Calu3 (cell line): ENCODE results near the gene COL21A1. TPM values are rescaled to one million over a fixed set of nuclear protein-coding genes. Genes with fewer than 3 reads are reported as not detected.
"Not testable (repeated sequence)": the region's sequence is repeated elsewhere in the genome, so short reads cannot be mapped to it uniquely, and the experiment has no call there.

ENCODE experiments used
- BruUV-seq: library from RNA; stranded (reverse); fragments of 400-500 nt; replicated peaks from 2 replicates; lab custom pipeline; 2021; lab: Mats Ljungman, UMichigan
- CTCF ChIA-PET: fragments of 300-600 bp; sonication (Branson Sonifier 250); formaldehyde crosslinking; loops from one replicate; lab custom pipeline; 2022; ENCODE audit warnings: antibody characterized with exemption; lab: Charles Lee
- DNase-seq: peaks from one replicate; pipeline ENCODE4 v3.0.0; 2022
- H3K27ac Mint-ChIP-seq: one replicate; pipeline ENCODE4 v1.8.0; 2022; ENCODE audit warnings: mixed read lengths; ENCODE audit not compliant: unreplicated experiment
- H3K27me3 Mint-ChIP-seq: one replicate; pipeline ENCODE4 v1.8.0; 2022; ENCODE audit warnings: mixed read lengths; ENCODE audit not compliant: unreplicated experiment
- H3K36me3 Mint-ChIP-seq: one replicate; pipeline ENCODE4 v1.8.0; 2022; ENCODE audit warnings: mild to moderate bottlenecking, moderate library complexity, mixed read lengths; ENCODE audit not compliant: insufficient read depth, unreplicated experiment
- H3K4me1 Mint-ChIP-seq: one replicate; pipeline ENCODE4 v1.8.0; 2022; ENCODE audit warnings: mild to moderate bottlenecking, low read depth, mixed read lengths; ENCODE audit not compliant: unreplicated experiment
- H3K4me3 Mint-ChIP-seq: one replicate; pipeline ENCODE4 v1.8.0; 2022; ENCODE audit warnings: mild to moderate bottlenecking, low read depth, moderate library complexity, mixed read lengths; ENCODE audit not compliant: unreplicated experiment
- H3K9me3 Mint-ChIP-seq: one replicate; pipeline ENCODE4 v1.8.0; 2022; ENCODE audit warnings: low read depth, mixed read lengths; ENCODE audit not compliant: unreplicated experiment
- CTCF ChIP-seq: fragments of 200-600 bp; IDR thresholded peaks from one replicate; pipeline ENCODE4 v1.8.0; 2022; ENCODE audit warnings: antibody characterized with exemption; ENCODE audit not compliant: unreplicated experiment
- intact Hi-C: fragments of 100-400 bp; cut with micrococcal nuclease; formaldehyde crosslinking; loops from one replicate; pipeline ENCODE4 v1.10.0; 2022; ENCODE audit not compliant: unreplicated experiment
- total RNA-seq: library from RNA; stranded (reverse); gene quantifications from 2 replicates; pipeline ENCODE4 v1.2.3, GENCODE V29; 2022

Gene COL21A1
- total RNA-seq, 1 experiment from 2014 or later: 1.8 TPM

- Mint-ChIP-seq H3K4me1 (no peaks in the 10 kb centered on the region), H3K27ac (no peak overlapping the region), H3K9me3 (peaks cover 11% of the 10 kb centered on the region), H3K4me3 (no peak overlapping the region), H3K27me3 (no peaks in the 10 kb centered on the region), H3K36me3 (no peaks in the 10 kb centered on the region)
- TF ChIP-seq CTCF: no peak
- intact Hi-C loops: no loop called here
- BruUV-seq: no TSS peak
- DNase-seq: no peak
- CTCF ChIA-PET: no interaction called here
These were observed 18.6 kb upstream of the COL21A1 start for GRCh38 chr6:56266011-56266410.

DNA sequence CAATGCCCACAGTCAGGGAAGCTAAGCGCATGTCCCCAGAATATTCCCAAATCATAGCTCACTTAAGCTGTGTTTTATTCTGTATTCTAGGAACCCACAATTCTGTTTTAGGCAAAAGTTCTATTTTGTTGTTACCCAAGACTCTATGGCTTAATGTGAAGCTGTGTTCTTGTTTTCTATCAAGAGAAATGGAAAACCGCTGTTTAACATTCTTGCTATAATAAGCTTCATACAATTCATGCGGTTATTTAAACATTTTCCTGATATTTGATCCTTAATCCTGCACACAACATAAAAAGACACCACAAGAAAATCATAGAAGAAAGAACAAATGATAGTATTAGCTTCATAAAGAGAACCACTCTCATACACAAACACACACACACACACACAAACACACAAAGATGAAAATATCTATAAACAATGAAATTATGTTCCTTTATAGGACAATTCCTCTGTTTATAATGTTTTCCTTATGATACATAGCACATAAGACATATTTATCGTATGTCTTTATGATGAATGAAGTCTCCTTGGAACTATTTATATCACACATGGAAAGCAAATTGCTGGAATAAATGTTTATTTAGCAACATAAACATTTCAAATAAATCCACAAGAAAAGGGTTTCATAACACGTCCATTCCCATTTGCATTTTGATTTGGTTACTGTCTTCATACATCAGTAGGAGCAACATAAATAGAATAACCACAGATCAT is 16.4 kb upstream of the COL21A1 start:
- CTCF ChIA-PET: interaction anchor here (0.7 kb wide), 1 partner anchor 13 kb away, joined by 3 read pairs; no protein-coding TSS in a partner anchor
- Mint-ChIP-seq H3K27me3 (no peaks in the 10 kb centered on the region), H3K4me3 (no peak overlapping the region), H3K4me1 (peaks cover 17% of the 10 kb centered on the region), H3K27ac (no peak overlapping the region), H3K9me3 (peaks cover 5% of the 10 kb centered on the region), H3K36me3 (no peaks in the 10 kb centered on the region)
- DNase-seq: no peak
- intact Hi-C loops: no loop called here
- TF ChIP-seq CTCF: no peak
- BruUV-seq: no TSS peak

- H3K4me3 Mint-ChIP-seq, H3K36me3 Mint-ChIP-seq, H3K27me3 Mint-ChIP-seq, BruUV-seq, H3K27ac Mint-ChIP-seq, DNase-seq, H3K9me3 Mint-ChIP-seq, intact Hi-C loops: not testable (repeated sequence)
- H3K4me1 Mint-ChIP-seq: peaks cover 25% of the 10 kb centered on the region
- CTCF ChIA-PET: interaction anchor here (0.7 to 1.0 kb wide), 2 partner anchors 13 to 31 kb away, joined by 3 read pairs; partner anchors contain the start of gene COL21A1
These were observed 13.2 kb upstream of the COL21A1 start for GRCh38 chr6:56260593-56260992.

DNA sequence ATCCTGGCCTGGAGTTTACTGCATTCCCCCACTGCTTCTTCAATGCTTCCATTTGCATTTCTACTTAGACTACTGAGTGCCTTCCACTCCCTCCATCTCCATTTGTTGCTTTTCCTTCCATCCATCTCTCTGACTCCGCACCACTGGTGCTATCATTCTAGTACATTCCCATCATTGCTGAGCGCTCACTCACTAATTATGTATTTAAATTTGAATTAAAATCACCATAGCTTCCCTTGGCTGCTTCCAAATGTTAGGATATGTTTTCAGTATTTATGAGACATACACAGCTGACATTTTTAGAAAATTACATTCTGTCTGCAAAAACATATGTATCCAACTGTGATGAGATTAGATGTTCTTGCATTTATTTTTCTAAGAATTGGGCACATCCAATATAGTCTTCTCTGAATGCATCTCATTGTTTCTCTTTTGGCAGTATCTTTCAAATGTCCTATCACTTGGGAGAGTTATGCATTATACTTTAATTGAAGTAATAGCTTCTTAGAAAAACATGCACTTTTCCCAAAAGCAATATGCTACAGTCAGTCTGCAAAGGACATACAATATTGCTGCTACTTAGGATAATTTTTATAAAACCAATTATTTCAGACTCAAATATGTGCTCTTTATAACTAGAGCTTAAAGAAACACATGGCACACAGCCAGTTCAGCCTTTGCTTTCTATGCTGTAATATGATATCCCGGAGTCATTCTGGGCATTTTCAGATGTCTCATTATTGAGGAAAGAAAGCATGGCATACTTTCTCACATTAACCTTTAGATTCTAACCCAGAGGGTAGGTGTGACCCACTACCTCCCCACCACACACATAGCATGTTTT is 12.1 kb upstream of the COL21A1 start:
- Mint-ChIP-seq H3K4me3 (no peak overlapping the region), H3K36me3 (no peaks in the 10 kb centered on the region), H3K27ac (no peak overlapping the region), H3K4me1 (peaks cover 25% of the 10 kb centered on the region), H3K9me3 (no peaks in the 10 kb centered on the region), H3K27me3 (no peaks in the 10 kb centered on the region)
- CTCF ChIA-PET: interaction anchor here (0.6 to 1.2 kb wide), 5 partner anchors 12 to 222 kb away, joined by 3 to 4 read pairs (median 4); partner anchors contain the start of gene COL21A1
- no TSS peak for BruUV-seq
- peak; percentile 23 for DNase-seq
- TF ChIP-seq CTCF: no peak
- intact Hi-C loops: no loop called here
